Glutamatergic neuron (in vitro differentiated cells): ENCODE results near the gene LGSN. TPM values are rescaled to one million over a fixed set of nuclear protein-coding genes. Genes with fewer than 3 reads are reported as not detected.

ENCODE experiments used
- total RNA-seq: library from RNA; stranded (reverse); fragmentation: NEBNext Ultra II Directional; extraction: Animal tissue kit (Norgen Biotek cat#: 25700); gene quantifications from one replicate; pipeline ENCODE4 v1.2.1, GENCODE V29; 2021; ENCODE audit not compliant: unreplicated experiment

The LGSN gene
- total RNA-seq, 1 donor from 2014 or later: not detected

Other genes with a start within 250 kb of the LGSN start
- not detected for gene FKBP1C, start 108.5 kb downstream of the LGSN start, total RNA-seq